ENCODE data around the gene SH3RF2. TPM values are rescaled to one million over a fixed set of nuclear protein-coding genes. Genes with fewer than 3 reads are reported as not detected.

The SH3RF2 gene
- total and polyA plus RNA-seq, 2 donors (not counting 3 experiments of a cell fraction or from before 2014, with no cell fraction given), result 0.54 to 0.84 TPM

- H2AFZ ChIP-seq (ENCODE audit: low read depth, low read length), result no peak overlapping the region
- H3K79me2 ChIP-seq (ENCODE audit: control insufficient read depth, insufficient read depth, low read length), result no peaks in the 10 kb centered on the region
Observed at GRCh38 chr5:145951071-145951470, 14.7 kb downstream of the SH3RF2 start.

More at GRCh38 chr5:145951071-145951470, 14.7 kb downstream of the SH3RF2 start:
- dilution Hi-C loops (cut with MboI; ENCODE audit: extremely low pct_ligation_motif_present, low sequenced_read_pairs), result no loop called here
- no peak overlapping the region for H3K4me2 ChIP-seq (ENCODE audit: insufficient read depth, low read length)
- no TSS peak for BruUV-seq (replicated peaks)
- no peaks in the 10 kb centered on the region for H3K9me3 ChIP-seq (replicated peaks; ENCODE audit: control insufficient read depth, insufficient read depth, low read length)
- no peaks in the 10 kb centered on the region for H3K9me1 ChIP-seq (replicated peaks; ENCODE audit: control insufficient read depth, extremely low read depth, insufficient read depth, low read length)
- H4K20me1 ChIP-seq (replicated peaks; ENCODE audit: control insufficient read depth, extremely low read depth, insufficient read depth, low read length), result no peaks in the 10 kb centered on the region
- TF ChIP-seq EZH2 (IDR thresholded peaks at IDR 0.05; ENCODE audit: borderline replicate concordance, low read depth, low read length, severe bottlenecking) (no peak), CTCF (IDR thresholded peaks at IDR 0.05; ENCODE audit: extremely low read depth in 1 of 2, insufficient read depth in 1 of 2, low read depth in 1 of 2, low read length in 2 of 2) (no peak), POLR2AphosphoS5 (IDR thresholded peaks at IDR 0.05; ENCODE audit: insufficient read depth, low read depth, low read length) (no peak), MYC (IDR thresholded peaks at IDR 0.05; ENCODE audit: low read depth, low read length) (no peak), GATA2 (IDR thresholded peaks at IDR 0.05; ENCODE audit: insufficient read depth, insufficient read length, low read depth, low read length) (no peak), FOS (IDR thresholded peaks at IDR 0.05; ENCODE audit: borderline replicate concordance, insufficient read depth, low read length) (no peak), JUN (IDR thresholded peaks at IDR 0.05; ENCODE audit: borderline replicate concordance, insufficient read depth, insufficient read length, low read depth) (no peak), POLR2A (IDR thresholded peaks at IDR 0.05; ENCODE audit: low read depth, low read length) (no peak)
- TF ChIP-seq, protein P1, sequence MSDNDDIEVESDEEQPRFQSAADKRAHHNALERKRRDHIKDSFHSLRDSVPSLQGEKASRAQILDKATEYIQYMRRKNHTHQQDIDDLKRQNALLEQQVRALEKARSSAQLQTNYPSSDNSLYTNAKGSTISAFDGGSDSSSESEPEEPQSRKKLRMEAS (IDR thresholded peaks at IDR 0.05; ENCODE audit: insufficient read depth, insufficient read length), result no peak
- FAIRE-seq (no peak), DNase-seq (ENCODE audit: low read depth, low spot score) (no peak)
- ChIA-PET POLR2A (no interaction called here), CTCF (no interaction called here)
- no peak overlapping the region for H3K27ac ChIP-seq (ENCODE audit: insufficient read depth, low read depth, low read length)
- H3K9ac ChIP-seq (replicated peaks; ENCODE audit: extremely low read depth, insufficient read depth, low read length), result no peak overlapping the region
- no peak overlapping the region for H3K4me3 ChIP-seq (replicated peaks in 1 of 3; ENCODE audit: insufficient read depth in 1 of 3, low read depth in 1 of 3, low read length in 3 of 3)
- no peaks in the 10 kb centered on the region for H3K4me1 ChIP-seq (ENCODE audit: control insufficient read depth, extremely low read depth, insufficient read depth, low read length)
- no peaks in the 10 kb centered on the region for H3K36me3 ChIP-seq (ENCODE audit: control insufficient read depth in 2 of 2, extremely low read depth in 1 of 2, insufficient read depth in 2 of 2, low read length in 2 of 2)
- peaks cover 2 to 7% of the 10 kb centered on the region in 2 experiments for H3K27me3 ChIP-seq (ENCODE audit: control insufficient read depth in 2 of 2, insufficient read depth in 2 of 2, low read length in 2 of 2)
- intact Hi-C loops (cut with micrococcal nuclease), result no loop called here
